Uterus (tissue), 4 donors: ENCODE measurements around the gene MT1H. TPM values are rescaled to one million over a fixed set of nuclear protein-coding genes. Genes with fewer than 3 reads are reported as not detected.
A peak's percentile ranks its signal among the peaks of the same experiment; 100 is the strongest.

Experiments
- DNase-seq, 2 donors: peaks; one replicate each; pipeline ENCODE4 v3.0.0-alpha.2; 2019 to 2020
- H3K27ac ChIP-seq, 2 donors: fragments of 200-600 bp; sonication (generic); 1 replicate in 1 of 2; 2 replicates in 1 of 2; pipeline ENCODE4 v1.5.1; 2016 to 2018
- H3K27me3 ChIP-seq, 2 donors: fragments of 200-600 bp; sonication (generic); one replicate each; pipeline ENCODE4 v1.5.1; 2018 to 2019; ENCODE audit warnings: control low read depth in 1 of 2
- H3K36me3 ChIP-seq, 2 donors: fragments of 200-600 bp; sonication (generic); one replicate each; pipeline ENCODE4 v1.5.1; 2019; ENCODE audit warnings: control low read depth in 1 of 2
- H3K4me1 ChIP-seq, 2 donors: fragments of 200-600 bp; sonication (generic); one replicate each; pipeline ENCODE4 v1.5.1; 2018 to 2019; ENCODE audit warnings: control low read depth in 1 of 2
- H3K4me3 ChIP-seq, 2 donors: fragments of 200-600 bp; sonication (generic); 1 replicate in 1 of 2; 2 replicates in 1 of 2; pipeline ENCODE4 v1.5.1; 2018 to 2019; ENCODE audit warnings: mild to moderate bottlenecking in 1 of 2
- H3K9me3 ChIP-seq, 2 donors: fragments of 200-600 bp; sonication (generic); one replicate each; pipeline ENCODE4 v1.5.1; 2019; ENCODE audit warnings: control low read depth in 1 of 2
- POLR2A ChIP-seq, 2 donors: fragments of 450-650 bp; IDR thresholded peaks; one replicate each; pipeline ENCODE4 v1.6.1; 2016; ENCODE audit warnings: antibody characterized with exemption in 2 of 2, mild to moderate bottlenecking in 1 of 2, moderate library complexity in 1 of 2
- intact Hi-C: fragments of 100-400 bp; cut with DNase I; formaldehyde crosslinking; loops from one replicate; pipeline ENCODE4 v1.15.1; 2023; ENCODE audit warnings: low total_unique reads
- total RNA-seq, 4 donors: library from RNA; depleted of rRNA in 3 of 4; stranded (reverse); fragments of >200 nt in 3 of 4; gene quantifications; one replicate each; pipeline versions ENCODE4 v1.1.0 to v1.2.4, GENCODE V29; 2014 to 2023
- TF ChIP-seq, protein P1 (sequence below), 4 experiments: fragments of 200-600 bp in 2 of 4; fragments of 450-650 bp in 2 of 4; sonication (generic) in 2 of 4; IDR thresholded peaks; one replicate each; pipeline ENCODE4 v1.5.1; 2016 to 2019; ENCODE audit warnings: antibody characterized with exemption in 4 of 4, mild to moderate bottlenecking in 2 of 4, moderate library complexity in 1 of 4
- donor health status: DM: yes; HTN: yes; CAD: no.

The MT1H gene
- total RNA-seq, 4 donors from 2014 or later, result not detected

DNA sequence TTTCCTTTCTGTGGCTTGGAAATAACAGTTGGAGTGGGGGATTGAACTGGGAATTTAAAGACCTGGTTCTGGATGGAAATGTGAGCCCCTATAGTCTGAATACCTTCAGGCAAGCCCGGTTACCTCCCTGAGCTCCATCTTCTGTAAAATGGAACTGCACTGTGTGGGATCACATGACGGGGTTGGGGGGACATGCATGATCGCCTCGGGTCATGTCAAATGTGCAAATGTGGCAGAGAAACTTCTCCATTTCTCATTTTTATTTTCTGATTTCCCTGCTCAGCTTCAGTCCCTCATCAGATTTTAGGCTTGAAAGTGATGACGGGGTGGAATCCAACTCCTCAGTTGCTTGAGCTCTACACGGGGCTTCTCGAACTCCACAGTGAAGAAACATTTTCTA lies 16.4 kb upstream of the MT1H start:
- DNase-seq, result no peak
- no peak overlapping the region for H3K4me3 ChIP-seq
- intact Hi-C loops, result no loop called here
- no peak overlapping the region for H3K27ac ChIP-seq
- no peak for TF ChIP-seq POLR2A (IDR thresholded peaks at IDR 0.05)
- TF ChIP-seq, protein P1, sequence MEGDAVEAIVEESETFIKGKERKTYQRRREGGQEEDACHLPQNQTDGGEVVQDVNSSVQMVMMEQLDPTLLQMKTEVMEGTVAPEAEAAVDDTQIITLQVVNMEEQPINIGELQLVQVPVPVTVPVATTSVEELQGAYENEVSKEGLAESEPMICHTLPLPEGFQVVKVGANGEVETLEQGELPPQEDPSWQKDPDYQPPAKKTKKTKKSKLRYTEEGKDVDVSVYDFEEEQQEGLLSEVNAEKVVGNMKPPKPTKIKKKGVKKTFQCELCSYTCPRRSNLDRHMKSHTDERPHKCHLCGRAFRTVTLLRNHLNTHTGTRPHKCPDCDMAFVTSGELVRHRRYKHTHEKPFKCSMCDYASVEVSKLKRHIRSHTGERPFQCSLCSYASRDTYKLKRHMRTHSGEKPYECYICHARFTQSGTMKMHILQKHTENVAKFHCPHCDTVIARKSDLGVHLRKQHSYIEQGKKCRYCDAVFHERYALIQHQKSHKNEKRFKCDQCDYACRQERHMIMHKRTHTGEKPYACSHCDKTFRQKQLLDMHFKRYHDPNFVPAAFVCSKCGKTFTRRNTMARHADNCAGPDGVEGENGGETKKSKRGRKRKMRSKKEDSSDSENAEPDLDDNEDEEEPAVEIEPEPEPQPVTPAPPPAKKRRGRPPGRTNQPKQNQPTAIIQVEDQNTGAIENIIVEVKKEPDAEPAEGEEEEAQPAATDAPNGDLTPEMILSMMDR (IDR thresholded peaks at IDR 0.05), result no peak
- no peaks in the 10 kb centered on the region for H3K36me3 ChIP-seq
- peaks cover 0 to 1% of the 10 kb centered on the region in 2 donors for H3K27me3 ChIP-seq
- H3K9me3 ChIP-seq, result no peaks in the 10 kb centered on the region
- peaks cover 0 to 1% of the 10 kb centered on the region in 2 donors for H3K4me1 ChIP-seq

DNA sequence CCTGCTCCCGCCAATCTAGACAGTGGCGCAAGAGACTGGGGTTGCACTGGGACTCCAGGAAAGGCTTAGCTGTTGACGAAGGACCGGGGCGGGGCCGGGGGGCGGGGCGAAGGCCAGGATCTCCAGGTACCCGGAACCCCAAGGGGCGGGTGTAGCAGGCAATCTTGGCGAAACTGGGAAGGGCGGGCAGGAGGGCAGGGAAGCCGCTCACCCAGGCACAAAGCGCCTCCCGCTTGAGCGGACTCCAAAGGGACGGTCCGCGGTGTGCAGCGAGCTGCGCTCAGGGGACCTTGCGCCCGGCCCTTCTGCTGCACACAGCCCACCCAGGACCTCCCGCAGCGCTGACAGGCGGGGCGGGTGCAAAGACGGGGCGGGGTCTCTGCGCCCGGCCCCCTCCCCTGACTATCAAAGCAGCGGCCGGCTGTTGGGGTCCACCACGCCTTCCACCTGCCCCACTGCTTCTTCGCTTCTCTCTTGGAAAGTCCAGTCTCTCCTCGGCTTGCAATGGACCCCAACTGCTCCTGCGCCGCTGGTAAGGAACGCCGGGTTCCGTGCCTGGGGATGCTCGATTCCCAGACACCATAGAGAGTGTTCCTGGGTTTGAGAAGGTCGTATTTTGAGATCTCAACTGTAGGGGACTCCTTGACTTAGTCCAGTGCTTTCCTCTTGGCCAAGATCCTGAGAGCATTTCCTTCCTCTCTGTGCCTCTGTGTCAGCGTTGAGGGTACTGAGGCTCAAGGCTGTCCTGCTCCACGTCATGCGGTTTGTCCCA lies 11.9 kb upstream of the MT1H start, which contains the start of gene MT1F:
TSS of gene MT1F (plus strand) at position 405 of the 772 bp plus-strand sequence. CDS start at position 505, 100 bp downstream.
- H3K4me1 ChIP-seq, result peaks cover 0 to 5% of the 10 kb centered on the region in 2 donors
- H3K27me3 ChIP-seq, result peaks cover 0 to 12% of the 10 kb centered on the region in 2 donors
- H3K36me3 ChIP-seq, result no peaks in the 10 kb centered on the region
- no peaks in the 10 kb centered on the region for H3K9me3 ChIP-seq
- TF ChIP-seq, protein P1 (IDR thresholded peaks at IDR 0.05), result no peak
- no peak for TF ChIP-seq POLR2A (IDR thresholded peaks at IDR 0.05)
- DNase-seq, result peak; percentile 36 to 55
- intact Hi-C loops, result no loop called here
- H3K27ac ChIP-seq, result no peak within 1 kb of the TSS
- H3K4me3 ChIP-seq, result peak within 1 kb of the TSS; percentile 12 to 22

DNA sequence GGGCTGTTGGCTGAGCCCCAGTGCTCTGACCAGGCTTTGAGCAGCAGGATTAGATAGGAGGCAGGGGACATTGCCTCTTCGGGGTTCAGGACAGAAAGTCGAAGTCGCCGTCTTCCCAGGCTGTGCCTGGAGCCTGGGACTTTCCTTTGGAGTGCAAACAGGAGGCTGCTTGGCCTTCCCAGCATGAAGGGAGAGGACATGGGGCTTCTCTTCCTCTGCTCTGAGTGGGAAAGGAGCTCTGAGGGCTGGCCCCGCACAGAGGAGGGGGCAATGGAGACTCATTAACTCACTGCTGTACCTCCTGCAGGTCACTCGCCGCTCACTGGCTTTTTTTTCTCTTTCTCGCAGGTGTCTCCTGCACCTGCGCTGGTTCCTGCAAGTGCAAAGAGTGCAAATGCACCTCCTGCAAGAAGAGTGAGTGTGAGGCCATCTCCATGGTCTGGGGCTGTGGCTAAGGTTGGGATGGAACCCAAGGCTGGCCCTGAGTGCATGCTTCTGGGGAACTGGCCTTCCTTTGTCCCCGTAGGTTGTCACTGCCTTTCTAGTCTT lies 11.2 kb upstream of the MT1H start:
- H3K9me3 ChIP-seq, result no peaks in the 10 kb centered on the region
- H3K36me3 ChIP-seq, result no peaks in the 10 kb centered on the region
- H3K4me1 ChIP-seq, result peaks cover 0 to 8% of the 10 kb centered on the region in 2 donors
- H3K27me3 ChIP-seq, result peaks cover 0 to 18% of the 10 kb centered on the region in 2 donors
- no peak overlapping the region for H3K27ac ChIP-seq
- intact Hi-C loops, result no loop called here
- TF ChIP-seq POLR2A (IDR thresholded peaks at IDR 0.05), result no peak
- TF ChIP-seq, protein P1 (IDR thresholded peaks at IDR 0.05), result no peak
- H3K4me3 ChIP-seq, result peak overlapping the region in 1 of 2 donors; percentile 12
- DNase-seq, result no peak

DNA sequence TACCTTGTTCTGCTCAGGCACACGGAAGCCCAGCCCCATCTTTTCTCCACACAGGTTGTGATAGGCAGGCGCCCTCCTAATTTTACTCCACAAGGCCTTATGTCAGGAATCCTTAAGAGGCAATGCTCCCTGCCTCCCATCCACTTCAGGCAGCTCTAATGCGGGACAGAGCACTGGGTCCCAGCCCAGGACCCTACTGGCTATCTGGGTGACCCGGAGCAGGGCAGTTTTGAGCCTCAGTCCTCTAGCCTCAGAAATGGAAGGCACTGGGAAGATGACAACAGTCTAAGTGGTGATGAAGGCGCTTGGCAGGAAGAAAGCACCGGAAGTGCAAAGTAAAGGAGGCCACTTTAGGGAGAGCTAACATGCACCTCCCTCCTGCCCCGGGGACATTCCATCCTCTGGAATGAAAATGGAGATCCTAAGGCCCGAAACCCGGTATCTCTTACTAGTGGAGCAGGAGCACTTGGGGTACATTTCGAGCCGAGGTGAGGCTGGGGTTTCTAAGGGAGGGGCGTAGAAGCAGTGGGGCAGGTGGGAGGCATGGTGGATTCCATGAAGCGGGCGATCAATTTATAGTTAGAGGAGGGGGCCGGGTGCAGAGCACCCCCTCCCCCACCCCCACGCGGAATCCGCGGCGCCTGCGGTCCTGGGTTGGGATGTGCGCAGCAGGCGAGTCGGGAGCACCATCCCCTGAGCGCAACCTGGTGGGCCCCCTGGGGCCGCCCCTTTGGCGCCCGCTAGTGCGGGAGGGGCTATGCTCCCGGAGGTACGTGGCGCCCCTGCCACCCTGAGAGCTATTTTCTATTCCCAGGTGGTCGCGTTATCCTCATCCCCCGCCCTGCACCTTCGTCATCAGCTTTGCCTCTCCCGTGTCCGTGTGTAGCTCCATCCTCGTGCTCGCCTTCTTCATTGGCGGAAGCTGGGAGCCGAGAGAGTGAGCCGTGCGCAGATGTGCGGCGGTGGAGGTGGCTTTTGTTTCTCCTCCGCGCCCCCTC lies 7.0 kb upstream of the MT1H start:
- H3K27ac ChIP-seq, result no peak overlapping the region
- TF ChIP-seq, protein P1 (IDR thresholded peaks at IDR 0.05), result no peak
- no peak for TF ChIP-seq POLR2A (IDR thresholded peaks at IDR 0.05)

More for the DNA sequence above, 7.0 kb upstream of the MT1H start:
- peaks cover 0 to 19% of the 10 kb centered on the region in 2 donors for H3K27me3 ChIP-seq
- H3K4me1 ChIP-seq, result peaks cover 0 to 8% of the 10 kb centered on the region in 2 donors
- no peaks in the 10 kb centered on the region for H3K9me3 ChIP-seq
- intact Hi-C loops, result no loop called here
- H3K4me3 ChIP-seq, result no peak overlapping the region
- H3K36me3 ChIP-seq, result no peaks in the 10 kb centered on the region
- DNase-seq, result no peak
